ENCODE results near the gene ZNF536. TPM values are rescaled to one million over a fixed set of nuclear protein-coding genes. Genes with fewer than 3 reads are reported as not detected.

ZNF536 gene
- total RNA-seq, 1 experiment from 2014 or later = 2.9 TPM

DNA sequence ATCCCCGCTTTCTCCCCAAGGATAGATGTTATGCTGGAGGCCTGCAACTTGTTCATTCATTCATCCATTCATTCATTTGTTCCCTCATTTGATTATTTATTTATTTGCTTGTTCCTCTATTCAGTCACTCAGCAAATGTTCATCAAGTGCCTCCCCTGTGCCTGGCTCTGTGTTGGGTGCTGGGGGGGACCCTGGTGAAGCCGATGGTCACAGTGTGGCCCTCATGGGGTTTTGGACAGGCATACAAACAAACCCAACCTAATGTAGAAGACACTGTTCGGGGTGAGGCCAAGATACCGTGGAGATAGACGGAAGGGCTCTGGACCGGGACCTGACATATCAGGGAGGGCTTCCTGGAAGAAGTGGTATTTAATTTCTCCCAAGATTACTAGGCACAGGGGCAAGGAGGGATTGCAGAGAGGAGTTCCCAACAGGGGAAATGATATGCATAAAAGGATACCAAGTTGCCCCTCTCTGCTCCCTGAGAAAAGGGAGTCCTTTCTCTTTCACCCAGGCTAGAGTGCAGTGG lies 58.1 kb downstream of the ZNF536 start:
- intact Hi-C loops (cut with micrococcal nuclease; ENCODE audit: unreplicated experiment) = no loop called here
- peaks cover 3% of the 10 kb centered on the region for H3K4me1 ChIP-seq (ENCODE audit: insufficient read depth, low read length, poor library complexity, severe bottlenecking)
- BruUV-seq (replicated peaks) = no TSS peak
- no peaks in the 10 kb centered on the region for H3K9me3 ChIP-seq (ENCODE audit: low read depth, low read length, poor library complexity, severe bottlenecking)
- TF ChIP-seq, protein P1, sequence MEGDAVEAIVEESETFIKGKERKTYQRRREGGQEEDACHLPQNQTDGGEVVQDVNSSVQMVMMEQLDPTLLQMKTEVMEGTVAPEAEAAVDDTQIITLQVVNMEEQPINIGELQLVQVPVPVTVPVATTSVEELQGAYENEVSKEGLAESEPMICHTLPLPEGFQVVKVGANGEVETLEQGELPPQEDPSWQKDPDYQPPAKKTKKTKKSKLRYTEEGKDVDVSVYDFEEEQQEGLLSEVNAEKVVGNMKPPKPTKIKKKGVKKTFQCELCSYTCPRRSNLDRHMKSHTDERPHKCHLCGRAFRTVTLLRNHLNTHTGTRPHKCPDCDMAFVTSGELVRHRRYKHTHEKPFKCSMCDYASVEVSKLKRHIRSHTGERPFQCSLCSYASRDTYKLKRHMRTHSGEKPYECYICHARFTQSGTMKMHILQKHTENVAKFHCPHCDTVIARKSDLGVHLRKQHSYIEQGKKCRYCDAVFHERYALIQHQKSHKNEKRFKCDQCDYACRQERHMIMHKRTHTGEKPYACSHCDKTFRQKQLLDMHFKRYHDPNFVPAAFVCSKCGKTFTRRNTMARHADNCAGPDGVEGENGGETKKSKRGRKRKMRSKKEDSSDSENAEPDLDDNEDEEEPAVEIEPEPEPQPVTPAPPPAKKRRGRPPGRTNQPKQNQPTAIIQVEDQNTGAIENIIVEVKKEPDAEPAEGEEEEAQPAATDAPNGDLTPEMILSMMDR (conservative IDR thresholded peaks at IDR 0.05; ENCODE audit: low read depth, low read length) = no peak
- TF ChIP-seq EZH2 (IDR thresholded peaks at IDR 0.05; ENCODE audit: borderline replicate concordance, low read depth, low read length, poor library complexity, severe bottlenecking) = no peak
- H3K36me3 ChIP-seq (ENCODE audit: insufficient read depth, low read length, poor library complexity, severe bottlenecking) = no peaks in the 10 kb centered on the region
- no peaks in the 10 kb centered on the region for H3K27me3 ChIP-seq (replicated peaks; ENCODE audit: insufficient read depth, low read depth, low read length, poor library complexity)
- H3K27ac ChIP-seq (ENCODE audit: low read depth, low read length, poor library complexity, severe bottlenecking) = no peak overlapping the region
- ChIA-PET POLR2A (ENCODE audit: low non-redundant PET) (no interaction called here), CTCF (no interaction called here)
- H3K4me3 ChIP-seq (ENCODE audit: low read depth, low read length, poor library complexity, severe bottlenecking) = no peak overlapping the region
- no peak for DNase-seq (ENCODE audit: low spot score)

DNA sequence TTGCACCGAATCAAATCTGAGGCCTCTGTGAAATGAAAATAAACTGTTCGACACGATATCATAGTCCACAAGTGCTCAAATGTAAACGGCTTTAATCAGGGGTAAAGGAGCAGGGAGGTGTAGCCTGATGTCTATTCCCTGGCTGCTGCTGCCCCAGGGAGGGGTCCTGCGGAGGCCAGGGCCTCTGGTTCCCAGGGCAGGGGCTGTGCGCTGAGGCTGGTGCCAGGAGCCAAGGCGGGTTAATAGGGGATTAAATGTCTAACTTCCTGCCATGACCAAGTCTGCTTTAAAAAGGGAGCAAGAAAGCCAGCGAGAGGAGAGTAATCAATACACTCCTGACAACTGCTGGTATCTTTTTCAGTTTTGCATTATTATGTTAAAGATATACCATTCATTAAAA lies 59.4 kb downstream of the ZNF536 start:
- BruUV-seq (replicated peaks) = no TSS peak
- Histone ChIP-seq H3K4me1 (ENCODE audit: insufficient read depth, low read length, poor library complexity, severe bottlenecking) (no peaks in the 10 kb centered on the region), H3K9me3 (ENCODE audit: low read depth, low read length, poor library complexity, severe bottlenecking) (no peaks in the 10 kb centered on the region), H3K36me3 (ENCODE audit: insufficient read depth, low read length, poor library complexity, severe bottlenecking) (no peaks in the 10 kb centered on the region), H3K27ac (ENCODE audit: low read depth, low read length, poor library complexity, severe bottlenecking) (no peak overlapping the region), H3K27me3 (replicated peaks; ENCODE audit: insufficient read depth, low read depth, low read length, poor library complexity) (no peaks in the 10 kb centered on the region), H3K4me3 (ENCODE audit: low read depth, low read length, poor library complexity, severe bottlenecking) (no peak overlapping the region)
- TF ChIP-seq, protein P1 (conservative IDR thresholded peaks at IDR 0.05; ENCODE audit: low read depth, low read length) = no peak
- no peak for TF ChIP-seq EZH2 (IDR thresholded peaks at IDR 0.05; ENCODE audit: borderline replicate concordance, low read depth, low read length, poor library complexity, severe bottlenecking)
- no peak for DNase-seq (ENCODE audit: low spot score)
- POLR2A ChIA-PET (ENCODE audit: low non-redundant PET) = no interaction called here
- CTCF ChIA-PET = no interaction called here
- intact Hi-C loops (cut with micrococcal nuclease; ENCODE audit: unreplicated experiment) = no loop called here

DNA sequence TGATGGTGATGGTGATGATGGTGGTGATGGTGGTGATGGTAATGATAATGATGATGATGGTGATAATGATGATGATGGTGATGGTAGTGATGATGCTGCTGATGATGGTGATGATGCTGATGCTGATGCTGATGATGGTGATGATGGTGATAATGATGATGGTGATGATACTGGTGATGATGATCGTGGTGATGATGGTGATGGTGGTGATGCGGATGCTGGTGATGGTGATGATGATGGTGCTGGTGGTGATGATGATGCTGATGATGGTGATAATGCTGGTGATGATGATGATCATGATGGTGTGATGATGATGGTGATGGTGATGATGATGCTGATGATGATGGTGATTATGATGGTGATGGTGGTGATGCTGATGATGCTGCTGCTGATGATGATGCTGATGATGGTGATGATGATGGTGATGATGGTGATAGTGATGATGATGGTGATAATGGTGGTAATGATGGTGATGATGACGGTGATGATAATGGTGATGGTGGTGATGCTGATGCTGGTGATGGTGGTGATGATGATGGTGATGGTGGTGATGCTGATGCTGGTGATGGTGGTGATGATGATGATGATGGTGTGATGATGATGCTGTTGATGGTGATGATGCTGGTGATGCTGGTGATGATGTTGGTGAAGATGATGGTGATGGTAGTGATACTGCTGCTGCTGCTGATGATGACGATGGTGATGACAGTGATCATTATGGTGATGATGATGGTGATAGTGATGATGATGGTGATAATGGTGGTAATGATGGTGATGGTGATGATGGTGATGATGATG lies 62.8 kb downstream of the ZNF536 start:
- H3K9me3 ChIP-seq (ENCODE audit: low read depth, low read length, poor library complexity, severe bottlenecking) = no peaks in the 10 kb centered on the region
- TF ChIP-seq EZH2 (IDR thresholded peaks at IDR 0.05; ENCODE audit: borderline replicate concordance, low read depth, low read length, poor library complexity, severe bottlenecking) = no peak
- TF ChIP-seq, protein P1 (conservative IDR thresholded peaks at IDR 0.05; ENCODE audit: low read depth, low read length) = no peak
- no peak overlapping the region for H3K27ac ChIP-seq (ENCODE audit: low read depth, low read length, poor library complexity, severe bottlenecking)
- POLR2A ChIA-PET (ENCODE audit: low non-redundant PET) = no interaction called here
- intact Hi-C loops (cut with micrococcal nuclease; ENCODE audit: unreplicated experiment) = no loop called here
- CTCF ChIA-PET = no interaction called here
- no peaks in the 10 kb centered on the region for H3K4me1 ChIP-seq (ENCODE audit: insufficient read depth, low read length, poor library complexity, severe bottlenecking)
- H3K27me3 ChIP-seq (replicated peaks; ENCODE audit: insufficient read depth, low read depth, low read length, poor library complexity) = no peaks in the 10 kb centered on the region
- BruUV-seq (replicated peaks) = no TSS peak
- no peak overlapping the region for H3K4me3 ChIP-seq (ENCODE audit: low read depth, low read length, poor library complexity, severe bottlenecking)
- no peak for DNase-seq (ENCODE audit: low spot score)
- H3K36me3 ChIP-seq (ENCODE audit: insufficient read depth, low read length, poor library complexity, severe bottlenecking) = no peaks in the 10 kb centered on the region
